NCI-H146 treated with DMSO at 0.1 percent for 48 hours (cell line): ENCODE results near the gene TEX2.
"Not testable (repeated sequence)": the region's sequence is repeated elsewhere in the genome, so short reads cannot be mapped to it uniquely, and the experiment has no call there.

Experiments
- DNase-seq: peaks from one replicate; lab custom pipeline; 2025; ENCODE audit not compliant: unreplicated experiment; lab: John Stamatoyannopoulos, UW

TEX2 gene

DNA sequence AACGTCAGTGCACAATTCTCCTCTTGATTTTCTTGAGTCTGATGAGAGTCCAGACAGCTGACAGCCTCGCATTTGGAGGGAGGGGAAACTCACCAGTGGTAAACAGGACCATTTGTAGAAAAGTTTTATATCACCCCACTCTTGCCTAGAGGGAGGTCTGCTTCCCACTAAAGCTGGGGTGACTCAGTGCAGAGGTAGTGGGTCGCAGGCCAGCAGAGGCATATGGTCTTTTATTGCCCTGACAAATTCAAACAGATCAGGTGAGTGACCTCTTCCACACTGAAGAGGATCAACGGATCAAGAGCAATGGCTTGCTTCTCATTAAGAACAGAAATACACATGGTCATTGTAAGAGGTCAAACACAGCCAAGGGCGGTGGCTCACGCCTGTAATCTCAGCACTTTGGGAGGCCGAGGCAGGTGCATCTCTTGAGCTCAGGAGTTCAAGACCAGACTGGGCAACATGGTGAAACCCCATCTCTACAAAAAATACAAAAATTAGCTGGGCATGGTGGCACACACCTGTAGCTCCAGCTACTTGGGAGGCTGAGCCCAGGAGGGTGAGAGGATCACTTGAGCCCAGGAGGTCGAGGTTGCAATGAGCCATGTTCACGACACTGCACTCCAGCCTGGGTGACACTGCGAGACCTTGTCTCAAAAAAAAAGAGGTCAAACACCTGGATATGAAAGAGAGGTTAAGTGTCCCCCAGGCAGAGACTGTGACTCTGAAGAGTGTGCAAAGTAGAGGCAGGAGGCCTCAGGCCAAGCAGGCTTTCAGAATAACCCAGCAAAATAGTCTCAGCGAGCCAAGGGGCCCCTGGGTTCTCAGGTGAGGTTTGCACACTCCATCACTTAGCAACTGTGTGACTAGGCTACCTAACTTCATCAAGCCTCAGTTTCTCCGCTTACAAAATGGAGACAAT is 76.6 kb downstream of the TEX2 start:
- no peak for DNase-seq

DNA sequence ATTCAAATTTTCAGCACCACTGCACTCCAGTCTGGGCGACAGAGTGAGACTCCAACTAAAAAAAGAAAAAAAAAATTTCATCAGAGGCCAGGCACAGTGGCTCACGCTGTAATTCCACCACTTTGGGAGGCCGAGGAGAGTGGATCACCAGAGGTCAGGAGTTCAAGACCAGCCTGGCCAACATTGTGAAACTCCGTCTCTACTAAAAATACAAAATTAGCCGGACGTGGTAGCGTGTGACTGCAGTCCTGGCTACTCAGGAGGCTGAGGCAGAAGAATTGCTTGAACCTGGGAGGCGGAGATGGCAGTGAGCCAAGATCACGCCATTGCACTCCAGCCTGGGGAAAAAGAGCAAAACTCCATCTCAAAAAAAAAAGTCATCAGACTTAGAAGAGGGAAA is 77.5 kb downstream of the TEX2 start:
- DNase-seq, result not testable (repeated sequence)

DNA sequence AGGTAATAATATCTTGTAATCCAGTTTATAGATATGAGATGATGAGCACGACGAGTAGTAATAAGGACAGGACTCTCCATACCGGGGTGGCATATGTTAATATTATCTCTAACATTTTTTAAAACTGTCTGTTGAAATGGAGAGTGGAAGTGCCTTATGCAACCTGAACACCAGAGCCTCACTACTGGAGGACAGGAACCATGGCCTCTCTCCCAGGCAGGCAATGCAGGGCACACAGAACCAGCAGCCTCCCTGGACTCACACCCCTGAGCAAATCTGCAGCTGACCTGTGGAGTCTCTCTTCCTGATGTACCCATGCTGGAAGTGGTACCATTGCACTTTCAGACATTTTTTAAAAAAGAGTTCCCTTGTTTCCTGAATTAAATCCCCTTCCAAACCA is 78.0 kb downstream of the TEX2 start:
- no peak for DNase-seq

DNA sequence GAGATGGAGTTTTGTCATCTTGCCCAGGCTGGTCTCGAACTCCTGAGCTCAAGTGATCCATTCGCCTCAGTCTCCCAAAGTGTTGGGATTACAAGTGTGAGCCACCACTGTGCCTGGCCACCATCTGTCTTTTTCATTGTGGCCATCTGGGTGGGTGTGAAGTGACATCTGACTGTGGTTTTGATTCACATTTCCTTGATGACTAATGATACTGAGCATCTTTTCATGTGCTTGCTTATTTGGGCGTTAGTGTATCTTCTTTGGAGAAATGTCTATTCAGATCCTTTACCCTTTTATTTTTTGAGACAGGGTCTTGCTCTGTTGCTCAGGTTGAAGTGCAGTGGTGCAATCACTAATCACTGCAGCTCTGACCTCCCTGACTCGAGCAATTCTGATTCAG is 79.2 kb downstream of the TEX2 start:
- DNase-seq, result no peak

DNA sequence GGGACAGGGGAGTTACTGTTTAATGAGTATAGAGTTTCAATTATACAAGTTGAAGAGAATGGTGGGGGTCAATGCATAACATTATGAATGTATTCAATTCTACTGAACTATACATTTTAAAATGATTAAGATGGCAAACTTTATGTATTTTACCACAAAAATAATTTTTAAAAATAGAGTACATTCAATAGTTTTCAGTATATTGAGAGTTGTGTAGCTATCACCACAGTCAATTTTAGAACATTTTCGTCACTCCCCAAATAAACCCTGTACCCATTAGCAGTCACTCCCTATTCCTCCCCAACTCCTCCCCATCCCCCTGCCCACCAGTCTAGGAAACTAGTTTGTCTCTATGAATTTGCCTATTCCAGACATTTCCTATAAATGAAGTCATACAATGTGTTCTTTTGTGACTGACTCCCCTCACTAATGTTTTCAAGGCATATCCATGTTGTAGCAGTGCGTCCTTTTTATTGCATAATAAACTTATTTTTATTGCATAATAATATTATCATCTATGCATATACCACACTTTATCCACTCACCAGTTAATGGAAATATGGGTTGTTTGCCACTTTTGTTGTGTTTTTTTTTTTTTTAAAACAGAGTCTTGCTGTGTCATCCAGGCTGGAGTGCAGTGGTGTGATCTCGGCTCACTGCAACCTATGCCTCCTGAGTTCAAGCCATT is 80.6 kb downstream of the TEX2 start:
- no peak for DNase-seq

DNA sequence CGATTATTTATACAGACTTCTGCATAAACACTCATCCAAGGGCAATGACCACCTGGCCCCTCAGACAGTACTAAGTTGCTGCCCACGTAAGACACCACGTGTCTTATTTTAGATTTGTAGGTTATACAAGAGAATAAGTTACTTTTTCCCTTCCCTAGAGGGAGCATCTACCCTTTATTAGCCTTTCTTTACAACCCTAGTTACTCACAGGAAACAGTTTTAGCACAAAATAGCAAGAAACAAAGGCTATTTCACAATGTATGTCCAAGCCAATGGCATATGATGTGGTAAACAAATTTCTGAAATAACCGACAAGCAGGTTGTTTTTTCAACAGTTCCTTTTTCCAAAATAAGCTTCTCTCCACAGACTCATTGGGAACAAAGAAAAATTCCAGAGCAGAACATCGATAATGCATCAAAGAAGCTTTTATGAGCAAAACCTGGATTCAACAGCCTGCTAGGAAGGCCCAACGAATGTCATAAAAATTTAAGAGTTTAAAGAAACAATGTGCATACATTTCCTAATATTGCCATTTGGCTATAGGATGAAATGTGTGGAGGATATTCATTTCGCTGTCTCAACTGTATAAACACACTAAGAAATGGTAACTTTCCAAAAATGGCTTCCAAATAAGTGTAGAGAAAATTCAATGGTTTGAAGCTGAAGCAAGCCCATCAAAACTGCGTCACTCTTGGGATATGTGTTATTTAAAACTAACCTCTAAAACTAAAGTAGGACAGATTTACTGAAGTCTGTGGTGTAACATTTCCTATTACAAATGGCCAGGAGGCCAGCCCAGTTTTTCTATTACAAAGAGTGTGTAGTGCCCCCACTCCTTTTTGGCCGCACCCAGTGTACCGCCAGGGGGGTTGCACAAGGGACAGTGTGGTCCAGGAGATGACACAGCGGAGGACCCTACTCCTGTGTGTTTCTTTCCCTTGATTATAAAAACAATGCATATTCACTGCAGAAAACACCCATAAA is 82.7 kb downstream of the TEX2 start:
- no peak for DNase-seq

DNA sequence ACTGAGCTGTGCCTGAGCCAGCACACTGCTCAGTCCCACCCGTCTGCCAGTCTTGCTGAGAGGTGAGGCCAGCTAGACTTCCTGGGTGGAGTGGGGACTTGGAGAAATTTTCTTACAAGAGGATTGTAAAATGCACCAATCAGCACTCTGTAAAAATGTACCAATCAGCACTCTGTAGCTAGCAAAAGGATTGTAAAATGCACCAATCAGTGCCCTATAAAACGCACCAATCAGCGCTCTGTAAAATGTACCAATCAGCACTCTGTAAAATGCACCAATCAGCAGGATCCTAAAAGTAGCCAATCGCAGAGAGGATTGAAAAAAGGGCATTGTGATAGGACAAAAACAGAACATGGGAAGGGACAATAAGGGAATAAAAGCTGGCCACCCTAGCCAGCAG is 84.0 kb downstream of the TEX2 start:
- DNase-seq, result not testable (repeated sequence)

DNA sequence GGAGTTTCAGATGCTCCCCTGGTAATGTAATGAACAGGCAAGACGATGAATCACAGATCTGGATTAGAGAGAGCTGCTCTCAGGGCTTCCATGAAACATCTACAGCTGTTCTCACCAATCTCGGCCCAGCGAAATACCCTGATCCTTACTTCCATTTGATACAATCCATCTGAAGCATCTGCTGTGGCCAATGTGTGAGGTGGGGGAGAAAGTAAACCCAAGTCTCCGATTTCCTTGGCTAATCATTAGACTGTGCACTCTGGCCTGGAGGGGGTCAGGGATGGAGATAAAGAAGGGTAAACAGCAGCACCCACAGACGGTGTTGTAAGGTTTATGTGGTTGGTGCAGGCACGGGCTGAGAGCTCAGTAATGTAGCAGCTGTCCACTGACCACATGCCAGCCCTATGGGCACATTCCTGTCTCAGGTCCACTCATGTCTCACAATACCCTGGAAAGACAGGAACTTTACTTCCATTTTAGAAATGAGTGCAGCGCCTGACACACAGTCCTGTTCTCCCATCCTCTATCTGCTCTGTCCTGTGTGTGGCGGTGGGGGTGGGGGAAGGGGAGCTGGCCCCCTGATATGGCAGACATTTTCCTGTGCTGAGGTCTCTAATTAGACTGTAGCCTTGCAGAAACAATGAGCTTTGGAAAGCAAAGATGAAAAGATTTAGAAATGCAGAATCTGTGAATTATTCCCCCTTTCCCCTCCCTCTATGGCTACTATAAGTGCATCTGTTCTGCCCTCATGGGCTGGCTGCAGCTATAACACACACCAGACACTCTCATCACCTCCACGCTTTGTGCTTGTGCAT is 84.8 kb downstream of the TEX2 start:
- DNase-seq, result no peak

DNA sequence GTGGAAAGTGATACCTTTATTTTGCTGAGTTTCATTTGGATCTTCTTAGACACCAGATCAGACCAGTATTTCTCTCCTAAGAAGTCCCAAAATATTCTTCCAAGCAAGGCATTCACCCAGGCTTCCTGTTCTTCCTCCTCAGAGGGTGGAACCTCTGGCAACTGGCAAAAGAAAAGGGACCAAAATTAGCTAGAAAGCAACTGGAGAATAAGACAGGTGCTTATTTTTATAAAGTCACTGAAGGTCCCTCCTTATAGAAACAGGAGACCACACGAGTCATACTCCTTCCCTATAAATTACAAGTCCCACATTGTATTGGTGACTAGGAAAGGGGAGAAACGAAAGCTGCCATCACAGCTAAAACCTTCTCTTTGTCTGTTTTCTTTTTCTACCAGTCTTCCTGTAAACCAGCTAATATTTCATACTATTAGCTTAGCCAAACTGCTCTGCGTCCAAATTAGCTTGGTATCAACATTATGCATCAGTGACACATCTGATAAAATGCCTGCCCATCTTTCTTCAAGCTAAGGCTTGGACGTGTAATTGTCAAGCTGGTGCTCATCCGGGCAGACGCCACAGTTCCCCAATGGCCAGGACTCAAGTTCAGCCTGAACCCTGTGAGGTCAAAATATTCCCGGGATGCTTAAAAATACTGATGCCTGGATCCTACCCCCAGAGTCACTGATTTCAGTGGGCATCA is 85.6 kb downstream of the TEX2 start:
- no peak for DNase-seq

DNA sequence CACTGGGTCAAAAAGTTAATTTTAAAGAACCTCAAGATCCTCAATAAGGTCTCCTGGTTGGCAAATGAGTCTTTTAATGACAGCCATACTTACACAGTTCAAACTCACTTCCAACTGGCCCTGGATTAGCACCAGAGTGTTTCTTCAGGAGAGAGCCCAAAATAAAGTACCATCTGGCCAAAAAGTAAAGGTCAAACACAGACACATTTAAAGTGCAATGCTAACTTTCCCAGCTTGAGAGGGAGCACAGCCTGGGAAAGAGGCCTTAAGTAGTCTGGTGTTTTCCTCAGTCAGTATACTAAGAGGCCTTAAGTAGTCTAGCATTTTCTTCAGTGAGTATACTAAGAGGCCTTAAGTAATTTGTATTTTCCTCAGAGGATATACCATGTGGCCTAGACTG is 86.5 kb downstream of the TEX2 start:
- DNase-seq, result no peak

DNA sequence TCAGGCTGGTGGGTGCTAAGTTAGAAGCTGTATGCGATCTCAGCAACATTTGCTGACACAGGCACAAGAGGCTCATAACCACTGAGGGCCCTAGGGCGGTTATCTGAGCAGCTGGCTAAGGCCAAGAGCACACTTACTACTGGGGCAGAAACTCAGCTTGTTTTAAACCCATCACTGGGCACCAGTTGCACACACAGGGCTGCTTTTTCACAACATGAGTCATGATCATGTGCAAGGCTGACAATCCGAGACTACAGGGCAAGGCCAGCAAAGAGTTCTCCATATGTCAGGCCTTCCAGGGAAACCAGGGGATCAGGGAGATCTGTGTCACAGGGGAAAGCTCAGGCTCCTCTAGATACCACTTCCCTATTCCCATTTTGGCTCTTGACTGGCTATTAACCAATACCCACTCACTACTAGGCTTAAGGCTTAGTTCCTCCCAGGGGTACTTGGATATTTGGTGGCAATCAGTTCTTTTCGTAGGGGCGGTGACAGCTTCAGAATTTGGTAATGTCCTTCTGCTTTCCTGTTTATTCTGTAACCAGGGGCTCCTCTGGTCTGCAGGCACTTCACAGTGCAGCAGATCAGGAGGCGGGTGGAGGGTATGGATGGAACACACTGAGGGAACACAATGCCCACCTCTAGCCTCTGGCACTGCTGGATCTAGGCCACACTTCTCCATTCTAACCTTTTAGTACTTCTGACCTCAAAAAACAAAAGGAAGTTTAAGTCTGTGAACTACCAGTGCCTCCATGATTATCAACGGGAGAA is 88.2 kb downstream of the TEX2 start:
- DNase-seq, result no peak

DNA sequence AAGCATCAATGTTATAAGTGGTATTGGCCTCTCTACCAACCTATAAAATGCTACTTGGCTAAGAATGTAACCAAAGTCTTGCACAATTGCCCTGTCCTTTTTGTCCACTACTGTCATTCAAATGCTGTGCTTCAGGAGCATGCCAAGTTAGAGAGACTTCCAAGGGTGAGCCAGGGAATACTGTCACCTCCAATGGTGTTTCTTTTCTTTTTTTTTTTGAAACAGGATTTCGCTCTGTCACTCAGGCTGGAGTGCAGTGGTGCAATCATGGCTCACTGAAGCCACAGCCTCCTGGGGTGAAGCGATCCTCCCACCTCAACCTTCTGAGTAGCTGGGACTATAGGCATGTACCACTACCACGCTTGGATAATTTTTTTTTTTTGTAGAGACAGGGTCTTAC is 89.4 kb downstream of the TEX2 start:
- no peak for DNase-seq

DNA sequence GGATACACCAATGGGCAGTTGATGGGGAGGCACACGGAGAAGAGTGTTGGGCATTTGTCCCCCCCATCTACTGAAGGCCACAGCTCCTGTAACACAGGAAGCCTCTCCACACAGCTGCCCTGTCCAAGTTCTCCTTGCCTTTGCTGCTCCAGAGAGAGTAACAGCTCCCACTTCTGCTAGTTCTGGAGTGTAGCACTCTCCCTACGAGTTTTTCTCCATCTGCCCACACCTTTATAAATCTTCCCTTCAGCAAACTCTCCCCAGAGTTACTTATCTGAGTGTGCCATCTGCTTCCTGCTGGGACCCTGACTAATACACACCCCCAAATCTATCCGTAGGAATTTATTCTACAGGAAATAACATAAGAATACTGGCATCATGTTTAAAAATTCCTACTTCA is 90.5 kb downstream of the TEX2 start:
- DNase-seq, result no peak

DNA sequence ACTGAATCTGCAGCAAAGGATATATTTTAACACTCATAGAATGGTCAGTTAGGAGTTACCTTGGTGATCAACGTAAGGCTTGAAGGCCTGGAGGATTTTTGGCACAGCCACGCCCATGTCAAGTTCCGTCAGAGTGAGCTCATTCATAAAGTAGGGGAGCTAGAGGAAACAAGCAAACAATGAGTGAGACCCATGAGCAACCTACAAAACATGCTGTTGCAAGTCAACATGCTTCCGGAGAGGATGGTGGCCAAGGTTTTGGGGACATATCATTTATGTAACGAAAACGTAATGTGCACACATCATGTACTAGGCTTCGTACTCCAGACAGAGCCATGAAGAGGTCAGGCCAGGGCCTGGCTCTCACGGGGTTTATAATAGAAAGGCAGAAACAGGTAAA is 92.0 kb downstream of the TEX2 start:
- no peak for DNase-seq

DNA sequence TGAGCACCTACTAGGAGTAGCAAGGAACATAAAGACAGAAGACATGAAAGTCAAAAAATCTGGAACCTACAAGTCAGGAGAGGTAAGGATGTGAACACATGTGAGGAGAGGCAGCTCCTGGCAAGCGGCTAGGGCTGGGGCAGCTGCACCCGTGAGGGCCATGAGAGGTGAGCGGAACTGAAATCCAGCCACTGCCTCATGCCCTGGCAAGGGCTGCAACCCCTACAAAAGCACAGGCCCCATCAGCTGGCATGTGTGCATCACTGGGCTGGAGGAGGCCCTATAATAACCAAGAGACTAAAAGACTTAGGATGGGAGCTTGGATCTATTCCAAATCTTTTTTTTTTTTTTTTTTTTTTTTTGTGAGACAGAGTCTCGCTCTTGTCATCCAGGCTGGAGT is 92.8 kb downstream of the TEX2 start:
- DNase-seq, result no peak

DNA sequence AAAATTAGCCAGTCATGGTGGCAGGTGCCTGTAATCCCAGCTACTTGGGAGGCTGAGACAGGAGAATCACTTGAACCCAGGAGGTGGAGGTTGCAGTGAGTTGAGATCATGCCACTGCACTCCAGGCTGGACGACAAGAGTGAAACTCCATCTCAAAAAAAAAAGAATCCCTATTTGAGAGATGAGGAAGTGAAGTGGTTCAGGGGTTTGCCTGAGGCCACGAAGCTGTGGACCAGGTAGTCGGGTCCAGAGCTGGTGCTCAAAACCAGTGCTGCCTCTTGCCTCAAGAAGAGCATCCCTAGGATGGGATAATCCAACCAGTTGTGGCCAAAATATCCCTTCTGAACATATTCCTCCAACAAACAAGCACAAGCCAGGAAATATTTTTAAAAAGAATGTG is 95.4 kb downstream of the TEX2 start:
- DNase-seq, result not testable (repeated sequence)

DNA sequence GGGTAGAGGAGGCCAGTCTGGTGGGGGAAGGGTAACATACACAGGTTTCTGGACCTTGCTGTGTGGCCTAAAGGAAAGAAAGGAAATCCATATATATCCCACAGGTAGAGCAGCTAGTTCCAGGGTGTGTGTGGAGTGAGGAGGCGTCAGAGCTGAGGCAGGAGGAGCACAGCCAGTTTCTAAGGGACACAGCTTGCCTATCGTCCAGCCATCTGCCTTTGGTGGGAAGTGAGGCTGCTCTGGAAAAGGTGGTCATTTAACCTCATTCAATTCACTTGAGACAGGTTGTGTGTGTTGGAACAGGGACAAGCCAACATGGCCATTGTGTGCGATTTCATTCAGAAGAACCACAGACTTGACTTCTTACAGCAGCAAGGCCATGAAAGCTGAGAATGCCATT is 96.2 kb downstream of the TEX2 start:
- no peak for DNase-seq

DNA sequence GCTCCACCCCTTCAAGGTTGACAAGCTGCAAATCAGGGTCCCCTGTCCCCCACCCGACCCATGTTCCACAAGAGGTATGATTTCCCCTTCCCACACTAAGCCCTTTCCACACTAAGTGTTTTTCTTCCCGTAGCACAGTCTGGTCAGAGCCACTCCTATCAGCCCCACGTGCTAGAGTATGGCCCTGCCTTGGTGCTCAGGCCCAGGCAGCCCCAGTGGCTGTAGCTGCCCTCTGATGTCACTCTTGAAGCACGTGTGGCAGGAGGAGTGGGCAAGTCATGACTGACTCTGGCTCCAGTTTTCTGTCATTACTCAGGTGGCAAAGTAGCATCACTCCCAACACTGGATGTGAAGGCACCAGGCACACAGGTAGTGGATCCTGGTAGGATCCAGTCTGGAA is 97.7 kb downstream of the TEX2 start:
- no peak for DNase-seq
